Gastroesophageal sphincter (tissue), 4 donors: ENCODE measurements around the gene CDC45. TPM values are rescaled to one million over a fixed set of nuclear protein-coding genes. Genes with fewer than 3 reads are reported as not detected.
"Not testable (repeated sequence)": the region's sequence is repeated elsewhere in the genome, so short reads cannot be mapped to it uniquely, and the experiment has no call there.

Source experiments
- ATAC-seq: fragments of 150-250 bp; one replicate; pipeline ENCODE4 v1.9.1; 2016; ENCODE audit warnings: mild to moderate bottlenecking, moderate library complexity
- H3K27ac ChIP-seq, 4 donors: fragments of 200-600 bp; sonication (generic) in 3 of 4; 1 replicate in 3 of 4; 2 replicates in 1 of 4; pipeline ENCODE4 v1.5.1; 2016 to 2019
- H3K27me3 ChIP-seq: fragments of 200-600 bp; sonication (generic); one replicate; pipeline ENCODE4 v1.5.1; 2019
- H3K36me3 ChIP-seq, 2 donors: fragments of 200-600 bp; sonication (generic); one replicate each; pipeline ENCODE4 v1.5.1; 2019; ENCODE audit warnings: control low read depth in 1 of 2
- H3K4me1 ChIP-seq, 3 donors: fragments of 200-600 bp; sonication (generic); 1 replicate in 2 of 3; 2 replicates in 1 of 3; pipeline ENCODE4 v1.5.1; 2016 to 2019; ENCODE audit warnings: control low read depth in 2 of 3
- H3K4me3 ChIP-seq, 2 donors: fragments of 200-600 bp; sonication (generic); one replicate each; pipeline ENCODE4 v1.5.1; 2019; ENCODE audit warnings: mild to moderate bottlenecking in 1 of 2, moderate library complexity in 1 of 2
- H3K9me3 ChIP-seq, 3 donors: fragments of 200-600 bp; sonication (generic); one replicate each; pipeline ENCODE4 v1.5.1; 2017 to 2019; ENCODE audit warnings: control low read depth in 2 of 3
- CTCF ChIP-seq, 4 experiments: fragments of 200-600 bp in 2 of 4; fragments of 450-650 bp in 2 of 4; sonication (generic) in 1 of 4; IDR thresholded peaks; one replicate each; pipeline ENCODE4 v1.5.1; 2017 to 2019; ENCODE audit warnings: antibody characterized with exemption in 4 of 4, mild to moderate bottlenecking in 2 of 4, moderate library complexity in 2 of 4
- EP300 ChIP-seq: sonication (generic); formaldehyde crosslinking; IDR thresholded peaks from one replicate; pipeline ENCODE4 v1.6.1; 2017; ENCODE audit warnings: antibody characterized with exemption, mild to moderate bottlenecking
- POLR2A ChIP-seq, 2 donors: fragments of 450-650 bp; IDR thresholded peaks; one replicate each; pipeline ENCODE4 v1.6.1; 2017; ENCODE audit warnings: antibody characterized with exemption in 2 of 2, mild to moderate bottlenecking in 2 of 2, moderate library complexity in 1 of 2
- POLR2AphosphoS5 ChIP-seq: sonication (generic); formaldehyde crosslinking; IDR thresholded peaks from one replicate; pipeline ENCODE4 v1.6.1; 2017; ENCODE audit warnings: antibody characterized with exemption
- WGBS, 2 donors: methylation state at CpG; one replicate each; pipeline ENCODE4 v1.1.5; 2018; ENCODE audit warnings: low coverage in 1 of 2; 5-methylcytosine and 5-hydroxymethylcytosine counted together
- total RNA-seq, 4 donors: library from RNA; depleted of rRNA; stranded (reverse); fragments of >200 nt; gene quantifications; one replicate each; pipeline ENCODE4 v1.1.0, GENCODE V29; 2016

Gene CDC45
- total RNA-seq, 4 donors from 2014 or later, result 2.1 TPM; not detected in 3

DNA sequence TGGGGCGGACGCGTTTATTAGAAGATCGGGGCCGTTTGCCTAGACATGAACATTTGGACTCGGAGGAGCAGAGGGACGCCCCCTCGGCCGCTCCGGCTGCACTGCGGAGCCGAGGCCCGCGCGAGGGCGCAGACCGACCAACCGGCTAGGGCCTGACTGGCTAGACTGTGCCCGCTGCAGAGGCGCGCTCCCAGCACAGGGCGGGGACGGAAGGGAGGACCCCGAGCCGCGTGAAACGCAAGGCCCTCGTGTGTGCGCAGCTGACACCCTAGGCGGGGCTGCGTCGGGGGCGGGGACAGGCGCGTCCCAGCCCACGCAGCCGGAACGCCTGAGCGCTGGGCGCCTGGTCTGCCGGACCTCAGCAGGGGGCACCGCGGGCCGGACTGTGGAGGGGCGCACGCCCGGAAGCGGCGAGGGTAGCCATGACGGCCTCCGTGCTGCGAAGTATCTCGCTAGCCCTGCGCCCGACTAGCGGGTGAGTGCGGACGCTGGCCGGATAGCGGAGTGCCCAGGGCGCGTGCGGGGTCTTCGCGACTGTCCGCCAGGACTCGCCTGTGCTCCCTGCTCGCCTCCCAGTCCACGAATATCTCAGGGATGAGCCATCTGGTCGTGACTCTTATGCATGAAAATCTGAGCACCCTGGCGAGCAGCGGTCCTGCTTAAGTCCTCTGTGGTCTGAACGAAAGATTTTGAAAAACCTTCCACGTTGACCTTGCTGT is 47.4 kb upstream of the CDC45 start, which contains the start of gene MRPL40:
MRPL40 (plus strand) TSS at position 413 of the 719 bp plus-strand sequence; CDS start at position 423, 10 bp downstream.
- ATAC-seq, result peak; percentile 97
- TF ChIP-seq EP300 (no peak), POLR2A (IDR thresholded peaks at IDR 0.05) (peak; percentile 91 to 93), POLR2AphosphoS5 (peak; percentile 95), CTCF (IDR thresholded peaks at IDR 0.05) (peak in 2 of 4 experiments; percentile 2 to 35)
- Histone ChIP-seq H3K27me3 (no peaks in the 10 kb centered on the region), H3K9me3 (no peaks in the 10 kb centered on the region), H3K4me3 (peak within 1 kb of the TSS; percentile 73 to 75), H3K36me3 (peaks cover 0 to 32% of the 10 kb centered on the region in 2 donors), H3K27ac (peak within 1 kb of the TSS; percentile 81 to 98 (median 92)), H3K4me1 (peaks cover 0 to 46% (median 19%) of the 10 kb centered on the region in 3 donors)
- WGBS, 2 donors, result 0% methylated on average over 9 of the region's 74 CpGs; no CpG with 5 or more reads in 1 of the 2 donors

DNA sequence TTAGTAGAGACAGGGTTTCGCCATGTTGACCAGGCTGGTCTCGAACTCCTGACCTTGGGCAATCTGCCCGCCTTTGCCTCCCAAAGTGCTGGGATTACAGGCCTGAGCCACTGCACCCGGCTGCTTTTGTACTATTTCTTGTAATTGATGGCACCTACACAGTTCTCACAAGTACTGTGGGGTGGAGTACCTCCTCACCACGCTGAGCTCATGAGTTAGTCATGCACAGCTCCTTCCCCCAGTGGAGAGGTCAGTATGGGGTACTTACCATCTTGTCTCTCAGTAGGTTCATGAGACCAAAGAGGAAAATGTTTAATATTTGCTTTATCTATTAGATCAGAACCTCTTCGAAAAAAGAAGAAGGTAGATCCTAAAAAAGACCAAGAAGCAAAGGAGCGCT is 45.3 kb upstream of the CDC45 start:
- WGBS, 2 donors, result 100% methylated on average over 2 to 3 of the region's 7 CpGs
- Histone ChIP-seq H3K27ac (no peak overlapping the region), H3K36me3 (peaks cover 0 to 41% of the 10 kb centered on the region in 2 donors), H3K9me3 (no peaks in the 10 kb centered on the region), H3K4me3 (no peak overlapping the region), H3K27me3 (no peaks in the 10 kb centered on the region), H3K4me1 (peaks cover 0 to 30% (median 19%) of the 10 kb centered on the region in 3 donors)
- TF ChIP-seq CTCF (IDR thresholded peaks at IDR 0.05), result no peak
- no peak for TF ChIP-seq POLR2AphosphoS5
- TF ChIP-seq EP300, result no peak
- TF ChIP-seq POLR2A (IDR thresholded peaks at IDR 0.05), result no peak
- no peak for ATAC-seq

DNA sequence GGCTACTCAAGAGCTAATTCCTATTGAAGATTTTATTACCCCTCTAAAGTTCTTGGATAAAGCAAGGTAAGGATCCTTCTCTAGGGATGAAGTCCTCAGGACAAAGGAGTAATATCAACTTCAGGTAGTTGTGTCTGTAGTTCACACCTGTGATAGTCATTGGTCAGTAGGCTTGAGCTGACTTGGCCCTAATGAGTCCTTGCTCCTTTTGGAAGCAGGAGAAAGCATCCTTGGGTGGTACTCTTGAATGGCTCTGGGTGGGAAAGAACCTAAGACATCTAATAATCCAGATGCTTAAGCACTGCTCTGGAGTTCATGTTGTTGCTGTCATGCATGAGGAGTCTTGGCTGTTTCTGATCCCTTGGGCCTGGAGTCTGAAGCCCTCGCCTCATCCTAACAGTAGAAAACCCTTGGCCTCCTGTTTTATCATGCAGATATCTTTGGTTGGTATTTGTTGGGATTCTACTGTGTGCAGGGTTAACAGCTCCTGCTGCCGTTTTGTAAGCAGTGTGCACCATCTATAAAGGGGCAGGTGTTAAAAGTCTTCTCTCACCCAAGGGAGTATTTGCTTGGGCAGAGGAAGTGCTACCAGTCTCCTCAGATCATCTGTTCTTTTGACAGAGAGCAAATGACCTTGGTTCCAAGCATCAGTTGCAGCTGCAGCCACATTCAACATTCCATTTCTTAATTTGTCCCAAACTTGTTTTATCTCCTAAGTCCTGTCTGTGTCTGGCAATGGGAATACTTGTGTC is 44.7 kb upstream of the CDC45 start:
- whole genome bisulfite sequencing, 2 donors, result 71% methylated on average over 1 of the region's 2 CpGs; no CpG with 5 or more reads in 1 of the 2 donors
- peaks cover 0 to 46% of the 10 kb centered on the region in 2 donors for H3K36me3 ChIP-seq

DNA sequence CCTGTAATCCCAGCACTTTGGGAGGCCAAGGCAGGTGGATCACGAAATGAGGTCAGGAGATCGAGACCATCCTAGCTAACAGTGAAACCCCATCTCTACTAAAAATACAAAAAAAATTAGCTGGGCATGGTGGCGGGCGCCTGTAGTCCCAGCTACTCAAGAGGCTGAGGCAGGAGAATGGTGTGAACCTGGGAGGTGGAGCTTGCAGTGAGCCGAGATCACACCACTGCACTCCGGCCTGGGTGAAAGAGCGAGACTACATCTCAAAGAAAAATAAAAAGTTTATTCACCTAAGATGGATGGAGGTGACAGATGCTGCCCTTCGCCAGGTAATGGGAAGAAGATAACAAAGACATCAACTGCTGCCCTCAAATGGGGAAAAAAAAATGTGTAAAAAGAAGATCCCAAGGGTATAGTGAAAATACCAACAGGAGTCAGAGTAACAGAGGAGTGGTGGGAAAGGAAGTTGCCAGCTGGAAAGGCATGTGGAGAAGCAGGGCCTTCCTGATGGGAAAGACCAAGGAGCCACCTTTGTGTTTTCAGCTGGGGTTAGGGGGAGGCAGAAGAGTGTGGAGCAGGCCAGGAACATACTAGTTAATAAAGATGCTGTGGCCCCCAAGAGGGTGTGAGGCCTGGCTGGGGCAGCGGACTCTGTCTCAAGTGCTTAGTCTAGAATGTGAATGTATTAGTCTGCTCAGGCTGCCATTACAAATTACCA is 43.1 kb upstream of the CDC45 start:
- H3K27me3 ChIP-seq, H3K27ac ChIP-seq, H3K9me3 ChIP-seq, H3K4me3 ChIP-seq, ATAC-seq: not testable (repeated sequence)
- Histone ChIP-seq H3K4me1 (peaks cover 0 to 13% (median 8%) of the 10 kb centered on the region in 3 donors), H3K36me3 (peaks cover 0 to 46% of the 10 kb centered on the region in 2 donors)
- 70 to 91% methylated on average over 2 to 8 of the region's 9 CpGs for whole genome bisulfite sequencing, 2 donors

More for the DNA sequence above, 44.7 kb upstream of the CDC45 start:
- H3K4me3 ChIP-seq, result no peak overlapping the region
- peaks cover 0 to 24% (median 16%) of the 10 kb centered on the region in 3 donors for H3K4me1 ChIP-seq
- no peak for ATAC-seq
- TF ChIP-seq POLR2A (IDR thresholded peaks at IDR 0.05), result no peak
- TF ChIP-seq POLR2AphosphoS5, result no peak
- TF ChIP-seq CTCF (IDR thresholded peaks at IDR 0.05), result no peak
- no peak for TF ChIP-seq EP300
- H3K27ac ChIP-seq, result no peak overlapping the region
- H3K27me3 ChIP-seq, result no peaks in the 10 kb centered on the region
- H3K9me3 ChIP-seq, result no peaks in the 10 kb centered on the region

- Histone ChIP-seq H3K9me3 (no peaks in the 10 kb centered on the region), H3K4me3 (no peak overlapping the region), H3K4me1 (peaks cover 0 to 6% (median 2%) of the 10 kb centered on the region in 3 donors), H3K27me3 (no peaks in the 10 kb centered on the region), H3K36me3 (peaks cover 0 to 62% of the 10 kb centered on the region in 2 donors), H3K27ac (no peak overlapping the region)
- no peak for ATAC-seq
- WGBS, 2 donors, result 78 to 81% methylated on average over 7 of the region's 7 CpGs
- TF ChIP-seq POLR2A (IDR thresholded peaks at IDR 0.05) (no peak), POLR2AphosphoS5 (no peak), CTCF (IDR thresholded peaks at IDR 0.05) (no peak), EP300 (no peak)
Measured at GRCh38 chr22:19438298-19438697, 41.4 kb upstream of the CDC45 start.
